GM13976 (cell line): ENCODE results near the gene EIF2D.
A peak's percentile ranks its signal among the peaks of the same experiment; 100 is the strongest.

Experiments used
- DNase-seq: peaks from one replicate; pipeline ENCODE4 v3.0.0; 2012; ENCODE audit warnings: low spot score
- in situ Hi-C: fragments of 300-500 bp; cut with MboI; formaldehyde crosslinking; loops from one replicate; pipeline ENCODE4 v1.12.0; 2022; ENCODE audit warnings: low sequenced_read_pairs, mixed read lengths, inconsistent platforms; ENCODE audit not compliant: unreplicated experiment
- TF ChIP-seq, protein P1 (sequence below): IDR thresholded peaks from 2 replicates; pipeline ENCODE4 v1.5.1; 2012; ENCODE audit warnings: borderline replicate concordance, mild to moderate bottlenecking; ENCODE audit not compliant: insufficient read depth; ENCODE audit errors: extremely low read depth, missing control alignments, control extremely low read depth

EIF2D gene

DNA sequence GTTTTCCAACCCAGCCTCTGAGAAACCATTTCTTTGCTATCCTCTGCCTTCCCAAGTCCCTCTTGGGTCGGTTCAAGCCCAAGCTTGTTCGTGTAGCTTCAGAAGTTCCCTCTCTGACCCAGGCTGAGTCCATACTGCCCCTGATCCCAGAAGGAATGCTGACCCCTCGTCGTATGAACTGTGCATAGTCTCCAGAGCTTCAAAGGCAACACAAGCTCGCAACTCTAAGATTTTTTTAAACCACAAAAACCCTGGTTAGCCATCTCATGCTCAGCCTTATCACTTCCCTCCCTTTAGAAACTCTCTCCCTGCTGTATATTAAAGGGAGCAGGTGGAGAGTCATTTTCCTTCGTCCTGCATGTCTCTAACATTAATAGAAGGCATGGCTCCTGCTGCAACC is 23.8 kb downstream of the EIF2D start:
- TF ChIP-seq, protein P1, sequence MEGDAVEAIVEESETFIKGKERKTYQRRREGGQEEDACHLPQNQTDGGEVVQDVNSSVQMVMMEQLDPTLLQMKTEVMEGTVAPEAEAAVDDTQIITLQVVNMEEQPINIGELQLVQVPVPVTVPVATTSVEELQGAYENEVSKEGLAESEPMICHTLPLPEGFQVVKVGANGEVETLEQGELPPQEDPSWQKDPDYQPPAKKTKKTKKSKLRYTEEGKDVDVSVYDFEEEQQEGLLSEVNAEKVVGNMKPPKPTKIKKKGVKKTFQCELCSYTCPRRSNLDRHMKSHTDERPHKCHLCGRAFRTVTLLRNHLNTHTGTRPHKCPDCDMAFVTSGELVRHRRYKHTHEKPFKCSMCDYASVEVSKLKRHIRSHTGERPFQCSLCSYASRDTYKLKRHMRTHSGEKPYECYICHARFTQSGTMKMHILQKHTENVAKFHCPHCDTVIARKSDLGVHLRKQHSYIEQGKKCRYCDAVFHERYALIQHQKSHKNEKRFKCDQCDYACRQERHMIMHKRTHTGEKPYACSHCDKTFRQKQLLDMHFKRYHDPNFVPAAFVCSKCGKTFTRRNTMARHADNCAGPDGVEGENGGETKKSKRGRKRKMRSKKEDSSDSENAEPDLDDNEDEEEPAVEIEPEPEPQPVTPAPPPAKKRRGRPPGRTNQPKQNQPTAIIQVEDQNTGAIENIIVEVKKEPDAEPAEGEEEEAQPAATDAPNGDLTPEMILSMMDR: no peak
- in situ Hi-C loops: no loop called here
- DNase-seq: no peak

DNA sequence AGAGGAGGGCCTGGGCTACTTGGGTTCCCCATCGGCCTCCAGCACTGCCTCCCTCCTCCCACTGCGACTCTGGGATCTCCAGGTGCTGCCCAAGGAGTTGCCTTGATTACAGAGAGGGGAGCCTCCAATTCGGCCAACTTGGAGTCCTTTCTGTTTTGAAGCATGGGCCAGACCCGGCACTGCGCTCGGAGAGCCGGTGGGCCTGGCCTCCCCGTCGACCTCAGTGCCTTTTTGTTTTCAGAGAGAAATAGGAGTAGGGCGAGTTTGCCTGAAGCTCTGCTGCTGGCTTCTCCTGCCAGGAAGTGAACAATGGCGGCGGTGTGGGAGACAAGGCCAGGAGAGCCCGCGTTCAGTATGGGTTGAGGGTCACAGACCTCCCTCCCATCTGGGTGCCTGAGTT is 24.4 kb downstream of the EIF2D start:
- in situ Hi-C loops: no loop called here
- DNase-seq: no peak
- TF ChIP-seq, protein P1: no peak

DNA sequence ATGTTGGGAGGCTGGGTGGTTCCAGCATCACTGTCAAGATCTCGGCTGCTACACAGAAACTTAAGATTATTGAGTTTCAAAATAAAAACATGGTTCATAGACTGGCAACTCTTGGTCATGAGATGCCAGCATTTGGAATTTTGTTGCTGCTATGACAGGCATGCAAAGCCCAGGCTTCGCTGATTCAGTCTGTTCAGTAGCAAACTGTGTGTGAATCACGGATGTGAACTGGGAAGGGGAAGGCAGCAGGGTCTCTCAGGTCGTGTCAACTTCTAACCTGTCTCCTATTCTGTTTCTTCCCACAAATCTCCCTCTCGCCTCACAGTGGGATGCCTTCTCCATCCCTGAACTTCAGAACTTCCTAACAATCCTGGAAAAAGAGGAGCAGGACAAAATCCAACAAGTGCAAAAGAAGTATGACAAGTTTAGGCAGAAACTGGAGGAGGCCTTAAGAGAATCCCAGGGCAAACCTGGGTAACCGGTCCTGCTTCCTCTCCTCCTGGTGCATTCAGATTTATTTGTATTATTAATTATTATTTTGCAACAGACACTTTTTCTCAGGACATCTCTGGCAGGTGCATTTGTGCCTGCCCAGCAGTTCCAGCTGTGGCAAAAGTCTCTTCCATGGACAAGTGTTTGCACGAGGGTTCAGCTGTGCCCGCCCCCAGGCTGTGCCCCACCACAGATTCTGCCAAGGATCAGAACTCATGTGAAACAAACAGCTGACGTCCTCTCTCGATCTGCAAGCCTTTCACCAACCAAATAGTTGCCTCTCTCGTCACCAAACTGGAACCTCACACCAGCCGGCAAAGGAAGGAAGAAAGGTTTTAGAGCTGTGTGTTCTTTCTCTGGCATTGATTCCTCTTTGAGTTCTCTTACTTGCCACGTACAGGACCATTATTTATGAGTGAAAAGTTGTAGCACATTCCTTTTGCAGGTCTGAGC is 25.5 kb downstream of the EIF2D start:
- in situ Hi-C loops: no loop called here
- TF ChIP-seq, protein P1: no peak
- DNase-seq: no peak

DNA sequence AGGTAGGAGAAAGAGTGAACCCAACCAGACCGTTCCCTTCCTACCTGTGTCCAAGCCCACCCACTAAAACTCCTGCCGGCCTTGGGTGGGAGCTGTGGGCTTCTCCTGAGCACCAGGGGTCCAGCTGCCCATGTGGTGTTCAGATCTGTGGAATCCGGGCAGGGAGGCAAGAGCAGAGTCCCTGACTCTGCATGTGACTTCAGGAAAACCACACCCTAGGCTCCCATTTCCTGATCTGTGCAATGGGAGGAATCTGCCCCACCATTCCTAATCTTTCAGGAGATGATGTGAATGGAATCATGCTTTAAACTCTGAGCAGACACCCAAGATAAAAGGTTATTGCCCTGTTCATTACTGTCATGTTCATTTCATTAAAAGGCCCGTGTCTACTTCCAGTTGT is 27.6 kb downstream of the EIF2D start:
- in situ Hi-C loops: loop anchor here (5.0 kb wide), 2 partner anchors 42 to 97 kb away; no protein-coding TSS in a partner anchor
- DNase-seq: no peak
- TF ChIP-seq, protein P1: no peak

DNA sequence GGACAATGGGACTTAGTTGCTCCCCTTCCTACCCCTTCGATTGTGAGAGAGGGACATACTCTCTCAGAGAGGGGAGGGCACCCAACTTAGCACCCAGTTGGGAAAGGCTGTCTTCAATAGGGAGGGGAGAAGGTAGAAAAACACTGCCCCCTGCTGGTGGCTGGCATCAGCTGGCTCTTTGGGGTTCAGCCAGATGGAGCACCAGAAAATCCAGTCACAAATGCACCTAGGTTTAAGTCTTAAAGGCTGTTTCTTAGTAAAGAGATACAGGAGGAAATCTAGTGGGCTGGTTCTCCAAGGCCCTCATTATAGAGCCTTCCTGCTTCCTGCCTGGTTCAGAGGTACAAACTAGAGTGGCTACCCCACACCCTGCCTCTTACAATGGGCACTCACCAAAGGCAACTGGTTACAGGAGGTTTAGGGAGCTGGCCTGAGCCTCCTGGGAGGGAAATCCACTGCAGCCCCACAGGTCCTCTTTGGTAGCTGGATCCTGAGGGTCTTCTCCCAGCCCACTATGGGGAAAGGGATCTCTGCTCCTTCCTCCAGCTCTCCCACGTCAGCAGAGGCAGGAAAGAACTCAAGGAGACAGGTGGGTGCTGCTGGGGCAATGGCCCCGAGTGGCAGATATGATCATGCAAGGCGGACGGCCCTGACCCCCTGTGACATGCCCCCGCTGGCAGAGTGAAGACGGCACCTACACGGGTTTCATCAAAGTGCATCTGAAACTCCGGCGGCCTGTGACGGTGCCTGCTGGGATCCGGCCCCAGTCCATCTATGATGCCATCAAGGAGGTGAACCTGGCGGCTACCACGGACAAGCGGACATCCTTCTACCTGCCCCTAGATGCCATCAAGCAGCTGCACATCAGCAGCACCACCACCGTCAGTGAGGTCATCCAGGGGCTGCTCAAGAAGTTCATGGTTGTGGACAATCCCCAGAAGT is 28.3 kb downstream of the EIF2D start:
- in situ Hi-C loops: loop anchor here (5.0 kb wide), 2 partner anchors 42 to 97 kb away; no protein-coding TSS in a partner anchor
- TF ChIP-seq, protein P1: peak; percentile 87
- DNase-seq: peak; percentile 84
